ENCODE data around the gene LRP10. TPM values are rescaled to one million over a fixed set of nuclear protein-coding genes. Genes with fewer than 3 reads are reported as not detected.

Gene LRP10
- polyA plus RNA-seq, 1 donor from 2014 or later = 0.22 TPM

DNA sequence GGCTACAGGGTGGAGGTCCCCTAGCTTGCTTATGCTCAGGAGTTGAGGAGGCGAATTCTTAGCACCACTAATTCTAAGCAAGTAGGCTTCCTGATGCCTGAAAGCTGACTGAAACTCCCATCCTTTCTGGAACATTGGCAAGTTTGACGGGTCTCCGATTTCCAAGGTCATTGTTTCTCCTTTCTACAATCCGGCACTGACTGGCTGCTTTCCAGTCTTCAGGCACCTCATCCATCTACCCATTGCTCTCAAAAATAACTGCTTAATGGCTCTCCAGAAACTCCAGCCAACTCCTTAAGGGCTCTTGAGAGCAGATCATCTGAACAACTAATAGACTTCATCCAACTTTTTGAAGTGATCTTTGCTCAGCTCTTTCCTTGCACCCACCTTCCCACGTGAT lies 24.8 kb downstream of the LRP10 start:
- H3F3A ChIP-seq (ENCODE audit: insufficient read depth, low read length, poor library complexity, severe bottlenecking) = no peaks in the 10 kb centered on the region
- no peaks in the 10 kb centered on the region for H3K79me2 ChIP-seq (replicated peaks; ENCODE audit: insufficient read depth, low read length)
- H4K20me1 ChIP-seq (ENCODE audit: insufficient read depth) = no peaks in the 10 kb centered on the region
- H3K4me3 ChIP-seq (ENCODE audit: low read length) = peak overlapping the region; percentile 57
- H2AFZ ChIP-seq (ENCODE audit: low read depth, low read length) = no peak overlapping the region
- H3K4me2 ChIP-seq (ENCODE audit: low read length) = peak overlapping the region; percentile 78
- no peaks in the 10 kb centered on the region for H3K9me3 ChIP-seq (ENCODE audit: low read length)
- no peaks in the 10 kb centered on the region for H3K9me2 ChIP-seq (ENCODE audit: insufficient read depth, low read length)
- H3K36me3 ChIP-seq (ENCODE audit: insufficient read depth, low read length) = no peaks in the 10 kb centered on the region
- TF ChIP-seq MXI1 (conservative IDR thresholded peaks at IDR 0.05; ENCODE audit: poor library complexity, severe bottlenecking) (no peak), TAF1 (IDR thresholded peaks at IDR 0.05; ENCODE audit: low read depth) (no peak), EZH2 (IDR thresholded peaks at IDR 0.05; ENCODE audit: borderline replicate concordance, insufficient read depth, low read length, poor library complexity, severe bottlenecking) (no peak), SMC3 (conservative IDR thresholded peaks at IDR 0.05; ENCODE audit: poor library complexity) (no peak), RAD21 (conservative IDR thresholded peaks at IDR 0.05) (no peak), EP300 (conservative IDR thresholded peaks at IDR 0.05; ENCODE audit: poor library complexity, severe bottlenecking) (no peak), POLR2AphosphoS5 (IDR thresholded peaks at IDR 0.05) (no peak)
- TF ChIP-seq, protein P1, sequence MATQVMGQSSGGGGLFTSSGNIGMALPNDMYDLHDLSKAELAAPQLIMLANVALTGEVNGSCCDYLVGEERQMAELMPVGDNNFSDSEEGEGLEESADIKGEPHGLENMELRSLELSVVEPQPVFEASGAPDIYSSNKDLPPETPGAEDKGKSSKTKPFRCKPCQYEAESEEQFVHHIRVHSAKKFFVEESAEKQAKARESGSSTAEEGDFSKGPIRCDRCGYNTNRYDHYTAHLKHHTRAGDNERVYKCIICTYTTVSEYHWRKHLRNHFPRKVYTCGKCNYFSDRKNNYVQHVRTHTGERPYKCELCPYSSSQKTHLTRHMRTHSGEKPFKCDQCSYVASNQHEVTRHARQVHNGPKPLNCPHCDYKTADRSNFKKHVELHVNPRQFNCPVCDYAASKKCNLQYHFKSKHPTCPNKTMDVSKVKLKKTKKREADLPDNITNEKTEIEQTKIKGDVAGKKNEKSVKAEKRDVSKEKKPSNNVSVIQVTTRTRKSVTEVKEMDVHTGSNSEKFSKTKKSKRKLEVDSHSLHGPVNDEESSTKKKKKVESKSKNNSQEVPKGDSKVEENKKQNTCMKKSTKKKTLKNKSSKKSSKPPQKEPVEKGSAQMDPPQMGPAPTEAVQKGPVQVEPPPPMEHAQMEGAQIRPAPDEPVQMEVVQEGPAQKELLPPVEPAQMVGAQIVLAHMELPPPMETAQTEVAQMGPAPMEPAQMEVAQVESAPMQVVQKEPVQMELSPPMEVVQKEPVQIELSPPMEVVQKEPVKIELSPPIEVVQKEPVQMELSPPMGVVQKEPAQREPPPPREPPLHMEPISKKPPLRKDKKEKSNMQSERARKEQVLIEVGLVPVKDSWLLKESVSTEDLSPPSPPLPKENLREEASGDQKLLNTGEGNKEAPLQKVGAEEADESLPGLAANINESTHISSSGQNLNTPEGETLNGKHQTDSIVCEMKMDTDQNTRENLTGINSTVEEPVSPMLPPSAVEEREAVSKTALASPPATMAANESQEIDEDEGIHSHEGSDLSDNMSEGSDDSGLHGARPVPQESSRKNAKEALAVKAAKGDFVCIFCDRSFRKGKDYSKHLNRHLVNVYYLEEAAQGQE (IDR thresholded peaks at IDR 0.05; ENCODE audit: borderline replicate concordance) = no peak
- TF ChIP-seq, protein P2, sequence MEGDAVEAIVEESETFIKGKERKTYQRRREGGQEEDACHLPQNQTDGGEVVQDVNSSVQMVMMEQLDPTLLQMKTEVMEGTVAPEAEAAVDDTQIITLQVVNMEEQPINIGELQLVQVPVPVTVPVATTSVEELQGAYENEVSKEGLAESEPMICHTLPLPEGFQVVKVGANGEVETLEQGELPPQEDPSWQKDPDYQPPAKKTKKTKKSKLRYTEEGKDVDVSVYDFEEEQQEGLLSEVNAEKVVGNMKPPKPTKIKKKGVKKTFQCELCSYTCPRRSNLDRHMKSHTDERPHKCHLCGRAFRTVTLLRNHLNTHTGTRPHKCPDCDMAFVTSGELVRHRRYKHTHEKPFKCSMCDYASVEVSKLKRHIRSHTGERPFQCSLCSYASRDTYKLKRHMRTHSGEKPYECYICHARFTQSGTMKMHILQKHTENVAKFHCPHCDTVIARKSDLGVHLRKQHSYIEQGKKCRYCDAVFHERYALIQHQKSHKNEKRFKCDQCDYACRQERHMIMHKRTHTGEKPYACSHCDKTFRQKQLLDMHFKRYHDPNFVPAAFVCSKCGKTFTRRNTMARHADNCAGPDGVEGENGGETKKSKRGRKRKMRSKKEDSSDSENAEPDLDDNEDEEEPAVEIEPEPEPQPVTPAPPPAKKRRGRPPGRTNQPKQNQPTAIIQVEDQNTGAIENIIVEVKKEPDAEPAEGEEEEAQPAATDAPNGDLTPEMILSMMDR (IDR thresholded peaks at IDR 0.05; ENCODE audit: poor library complexity, severe bottlenecking) = no peak
- H3K9ac ChIP-seq (ENCODE audit: low read length) = peak overlapping the region; percentile 53
- no peaks in the 10 kb centered on the region for H3K27me3 ChIP-seq (ENCODE audit: insufficient read depth, low read depth, low read length)
- peak overlapping the region; percentile 83 for H3K27ac ChIP-seq (ENCODE audit: low read length)

DNA sequence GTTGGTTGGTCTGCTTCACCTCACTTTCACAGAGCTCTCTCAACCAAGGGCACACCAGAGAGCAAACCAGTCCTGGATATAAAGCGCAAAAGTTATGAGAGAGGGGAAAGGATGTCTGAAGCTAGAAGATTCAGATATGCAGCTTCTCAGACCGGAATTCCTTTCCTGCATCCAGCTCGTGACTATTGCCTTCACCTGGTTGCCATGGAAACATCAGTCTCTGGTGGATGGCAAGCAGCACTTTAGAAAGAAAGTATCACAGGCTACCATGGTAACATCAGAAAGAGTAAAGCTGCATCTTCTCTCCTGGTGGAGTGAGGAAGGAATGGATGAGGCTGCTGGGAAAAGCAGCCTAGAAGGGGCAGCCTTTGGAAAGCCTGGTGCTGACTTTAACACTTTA lies 25.2 kb downstream of the LRP10 start:
- peak; percentile 65 for TF ChIP-seq EP300 (conservative IDR thresholded peaks at IDR 0.05; ENCODE audit: poor library complexity, severe bottlenecking)
- TF ChIP-seq, protein P1 (IDR thresholded peaks at IDR 0.05; ENCODE audit: borderline replicate concordance) = peak; percentile 71
- TF ChIP-seq TAF1 (IDR thresholded peaks at IDR 0.05; ENCODE audit: low read depth) = no peak
- TF ChIP-seq EZH2 (IDR thresholded peaks at IDR 0.05; ENCODE audit: borderline replicate concordance, insufficient read depth, low read length, poor library complexity, severe bottlenecking) = no peak
- peak; percentile 48 for TF ChIP-seq RAD21 (conservative IDR thresholded peaks at IDR 0.05)
- TF ChIP-seq, protein P2 (IDR thresholded peaks at IDR 0.05; ENCODE audit: poor library complexity, severe bottlenecking) = peak; percentile 42
- peak; percentile 71 for TF ChIP-seq MXI1 (conservative IDR thresholded peaks at IDR 0.05; ENCODE audit: poor library complexity, severe bottlenecking)
- TF ChIP-seq POLR2AphosphoS5 (IDR thresholded peaks at IDR 0.05) = no peak
- peak; percentile 56 for TF ChIP-seq SMC3 (conservative IDR thresholded peaks at IDR 0.05; ENCODE audit: poor library complexity)
- peak overlapping the region; percentile 57 for H3K4me3 ChIP-seq (ENCODE audit: low read length)
- no peaks in the 10 kb centered on the region for H3K9me3 ChIP-seq (ENCODE audit: low read length)

More for the DNA sequence above, 25.2 kb downstream of the LRP10 start:
- H3K27me3 ChIP-seq (ENCODE audit: insufficient read depth, low read depth, low read length) = no peaks in the 10 kb centered on the region
- no peaks in the 10 kb centered on the region for H3K9me2 ChIP-seq (ENCODE audit: insufficient read depth, low read length)
- H3K36me3 ChIP-seq (ENCODE audit: insufficient read depth, low read length) = no peaks in the 10 kb centered on the region
- no peaks in the 10 kb centered on the region for H4K20me1 ChIP-seq (ENCODE audit: insufficient read depth)
- H3K4me2 ChIP-seq (ENCODE audit: low read length) = peak overlapping the region; percentile 78
- peak overlapping the region; percentile 83 for H3K27ac ChIP-seq (ENCODE audit: low read length)
- H3K9ac ChIP-seq (ENCODE audit: low read length) = peak overlapping the region; percentile 53
- no peaks in the 10 kb centered on the region for H3F3A ChIP-seq (ENCODE audit: insufficient read depth, low read length, poor library complexity, severe bottlenecking)
- H3K79me2 ChIP-seq (replicated peaks; ENCODE audit: insufficient read depth, low read length) = no peaks in the 10 kb centered on the region
- H2AFZ ChIP-seq (ENCODE audit: low read depth, low read length) = no peak overlapping the region

Measured in neural cell (in vitro differentiated cells).